ENCODE results near the gene SPC24. TPM values are rescaled to one million over a fixed set of nuclear protein-coding genes. Genes with fewer than 3 reads are reported as not detected.
"Not testable (repeated sequence)": the region's sequence is repeated elsewhere in the genome, so short reads cannot be mapped to it uniquely, and the experiment has no call there.

SPC24 gene
- total and polyA plus RNA-seq, 2 donors (not counting 1 experiment from before 2014, with no cell fraction given), result 0.12 to 0.15 TPM

GRCh38 chr19:11140896-11141295, 14.7 kb downstream of the SPC24 start:
- Histone ChIP-seq H3K4me1 (ENCODE audit: control insufficient read depth in 2 of 2, insufficient read depth in 2 of 2, low read length in 2 of 2) (peaks cover 13 to 23% of the 10 kb centered on the region in 2 donors), H2AFZ (ENCODE audit: insufficient read depth, low read depth, low read length, poor library complexity, severe bottlenecking) (no peak overlapping the region), H3K4me3 (ENCODE audit: control extremely low read depth in 1 of 5, extremely low read depth in 1 of 5, insufficient read depth in 1 of 5, low read depth in 2 of 5, low read length in 4 of 5) (no peak overlapping the region), H3K36me3 (replicated peaks in 1 of 2; ENCODE audit: control extremely low read depth in 1 of 2, control insufficient read depth in 1 of 2, extremely low read depth in 1 of 2, insufficient read depth in 2 of 2, low read length in 1 of 2) (no peaks in the 10 kb centered on the region), H3K9ac (ENCODE audit: low read length) (no peak overlapping the region), H3K4me2 (replicated peaks; ENCODE audit: low read depth, low read length, poor library complexity, severe bottlenecking) (no peak overlapping the region), H3K9me3 (ENCODE audit: control extremely low read depth in 1 of 3, control insufficient read depth in 2 of 3, insufficient read depth in 1 of 3, low read length in 2 of 3) (peaks cover 0 to 21% (median 0%) of the 10 kb centered on the region in 3 donors), H4K20me1 (ENCODE audit: control insufficient read depth, insufficient read depth, low read length, poor library complexity, severe bottlenecking) (no peaks in the 10 kb centered on the region), H3K27me3 (replicated peaks in 1 of 4; ENCODE audit: control extremely low read depth in 1 of 4, control insufficient read depth in 3 of 4, insufficient read depth in 4 of 4, low read length in 3 of 4) (peaks cover 0 to 43% (median 8%) of the 10 kb centered on the region in 4 experiments), H3K79me2 (ENCODE audit: control insufficient read depth, insufficient read depth, low read length) (no peaks in the 10 kb centered on the region), H3K27ac (ENCODE audit: low read length in 2 of 2) (no peak overlapping the region)
- H3K27me3 Mint-ChIP-seq, result peaks cover 19% of the 10 kb centered on the region
- H3K4me3 Mint-ChIP-seq, result no peak overlapping the region
- no peak overlapping the region for H3K27ac Mint-ChIP-seq
- DNase-seq (no peak), ATAC-seq (ENCODE audit: low read depth) (no peak)
- intact Hi-C loops (cut with micrococcal nuclease), result no loop called here
- POLR2A ChIA-PET, result no interaction called here
- CTCF ChIA-PET, result interaction anchor here (0.7 kb wide), 1 partner anchor 40 kb away, joined by 4 read pairs; no protein-coding TSS in a partner anchor
- no peaks in the 10 kb centered on the region for H3K9me3 Mint-ChIP-seq (ENCODE audit: insufficient read depth)
- TF ChIP-seq EZH2 (IDR thresholded peaks at IDR 0.05; ENCODE audit: borderline replicate concordance, insufficient read depth, low read depth, low read length, poor library complexity, severe bottlenecking) (no peak), CTCF (IDR thresholded peaks at IDR 0.05) (no peak)
- peaks cover 20% of the 10 kb centered on the region for H3K4me1 Mint-ChIP-seq
- 87% methylated on average over 3 of the region's 9 CpGs for WGBS (ENCODE audit: insufficient coverage)

- intact Hi-C loops (cut with micrococcal nuclease); H3K27ac ChIP-seq (ENCODE audit: low read length in 2 of 2); DNase-seq; H3K27ac Mint-ChIP-seq; H3K9me3 Mint-ChIP-seq (ENCODE audit: insufficient read depth); H4K20me1 ChIP-seq (ENCODE audit: control insufficient read depth, insufficient read depth, low read length, poor library complexity, severe bottlenecking); H3K4me2 ChIP-seq (replicated peaks; ENCODE audit: low read depth, low read length, poor library complexity, severe bottlenecking); H2AFZ ChIP-seq (ENCODE audit: insufficient read depth, low read depth, low read length, poor library complexity, severe bottlenecking); H3K79me2 ChIP-seq (ENCODE audit: control insufficient read depth, insufficient read depth, low read length); ATAC-seq (ENCODE audit: low read depth); H3K36me3 ChIP-seq (replicated peaks in 1 of 2; ENCODE audit: control extremely low read depth in 1 of 2, control insufficient read depth in 1 of 2, extremely low read depth in 1 of 2, insufficient read depth in 2 of 2, low read length in 1 of 2); H3K9ac ChIP-seq (ENCODE audit: low read length); H3K4me3 Mint-ChIP-seq; POLR2A ChIA-PET; H3K4me3 ChIP-seq (ENCODE audit: control extremely low read depth in 1 of 5, extremely low read depth in 1 of 5, insufficient read depth in 1 of 5, low read depth in 2 of 5, low read length in 4 of 5): not testable (repeated sequence)
- peaks cover 20% of the 10 kb centered on the region for H3K4me1 Mint-ChIP-seq
- Histone ChIP-seq H3K27me3 (replicated peaks in 1 of 4; ENCODE audit: control extremely low read depth in 1 of 4, control insufficient read depth in 3 of 4, insufficient read depth in 4 of 4, low read length in 3 of 4) (peaks cover 0 to 43% (median 8%) of the 10 kb centered on the region in 4 experiments), H3K4me1 (ENCODE audit: control insufficient read depth in 2 of 2, insufficient read depth in 2 of 2, low read length in 2 of 2) (peaks cover 13 to 23% of the 10 kb centered on the region in 2 donors), H3K9me3 (ENCODE audit: control extremely low read depth in 1 of 3, control insufficient read depth in 2 of 3, insufficient read depth in 1 of 3, low read length in 2 of 3) (peaks cover 0 to 14% (median 0%) of the 10 kb centered on the region in 3 donors)
- 94% methylated on average over 10 of the region's 10 CpGs for WGBS (ENCODE audit: insufficient coverage)
- H3K27me3 Mint-ChIP-seq, result peaks cover 19% of the 10 kb centered on the region
- CTCF ChIA-PET, result interaction anchor here (0.6 to 0.9 kb wide), 5 partner anchors 15 to 139 kb away, joined by 3 to 4 read pairs (median 4); partner anchors contain the start of gene SPC24
Observed at GRCh38 chr19:11140023-11140538, 15.5 kb downstream of the SPC24 start.

Measured in B cell (primary cell).